Smooth muscle cell (in vitro differentiated cells): ENCODE data around the gene HOXC13. TPM values are rescaled to one million over a fixed set of nuclear protein-coding genes. Genes with fewer than 3 reads are reported as not detected.

Source experiments
- DNase-seq: peaks from one replicate; lab custom pipeline; 2025; ENCODE audit not compliant: unreplicated experiment; lab: John Stamatoyannopoulos, UW
- H2AFZ ChIP-seq: fragments of 200-600 bp; sonication (generic); 2 replicates; pipeline ENCODE4 v1.6.0; 2016; ENCODE audit warnings: antibody characterized with exemption, low read depth, mild to moderate bottlenecking
- H3F3A ChIP-seq: fragments of 200-600 bp; sonication (generic); 2 replicates; pipeline ENCODE4 v1.6.0; 2017; ENCODE audit warnings: antibody characterized with exemption, low read depth
- H3K27ac ChIP-seq: fragments of 200-600 bp; sonication (generic); 2 replicates; pipeline ENCODE4 v1.5.1; 2016; ENCODE audit warnings: low read depth, mild to moderate bottlenecking
- H3K27me3 ChIP-seq: fragments of 200-600 bp; sonication (generic); 2 replicates; pipeline ENCODE4 v1.6.1; 2016; ENCODE audit warnings: low read depth, mild to moderate bottlenecking
- H3K36me3 ChIP-seq: fragments of 200-600 bp; sonication (generic); 2 replicates; pipeline ENCODE4 v1.5.1; 2016; ENCODE audit warnings: low read depth
- H3K4me1 ChIP-seq: fragments of 200-600 bp; sonication (generic); 2 replicates; pipeline ENCODE4 v1.5.1; 2016; ENCODE audit warnings: low read depth
- H3K4me2 ChIP-seq: fragments of 200-600 bp; sonication (generic); 2 replicates; pipeline ENCODE4 v1.6.0; 2016; ENCODE audit warnings: mild to moderate bottlenecking
- H3K4me3 ChIP-seq: fragments of 200-600 bp; sonication (generic); 2 replicates; pipeline ENCODE4 v1.5.1; 2016; ENCODE audit warnings: mild to moderate bottlenecking
- H3K79me2 ChIP-seq: fragments of 200-600 bp; sonication (generic); 2 replicates; pipeline ENCODE4 v1.6.0; 2016; ENCODE audit warnings: low read depth, mild to moderate bottlenecking
- H3K9ac ChIP-seq: fragments of 200-600 bp; sonication (generic); 2 replicates; pipeline ENCODE4 v1.6.0; 2016; ENCODE audit warnings: low read depth
- H3K9me3 ChIP-seq: fragments of 200-600 bp; sonication (generic); replicated peaks from 2 replicates; pipeline ENCODE4 v1.5.1; 2016; ENCODE audit warnings: low read depth
- H4K20me1 ChIP-seq: fragments of 200-600 bp; sonication (generic); 2 replicates; pipeline ENCODE4 v1.6.0; 2016; ENCODE audit warnings: low read depth
- CTCF ChIP-seq: fragments of 200-600 bp; sonication (generic); IDR thresholded peaks from 2 replicates; pipeline ENCODE4 v1.5.1; 2017; ENCODE audit warnings: borderline replicate concordance, mild to moderate bottlenecking, antibody characterized with exemption; ENCODE audit not compliant: insufficient read depth, poor library complexity, severe bottlenecking
- WGBS: methylation state at CpG from one replicate; pipeline ENCODE4 v1.1.7; 2016; ENCODE audit warnings: low lambda C conversion rate; 5-methylcytosine and 5-hydroxymethylcytosine counted together
- polyA plus RNA-seq: library from polyadenylated mRNA; unstranded; fragments of >200 nt; fragmentation: Nextera tagmentation; extraction: Ambion mirVana; gene quantifications from 2 replicates; pipeline ENCODE4 v1.2.1, GENCODE V29; 2016
- total RNA-seq: library from RNA; depleted of rRNA; stranded (reverse); fragments of >200 nt; gene quantifications from 2 replicates; pipeline ENCODE4 v1.2.3, GENCODE V29; 2014

Gene HOXC13
- total and polyA plus RNA-seq, 2 experiments from 2014 or later, result 2.2 to 3.6 TPM

GRCh38 chr12:53950437-53950773, 11.8 kb downstream of the HOXC13 start:
- Histone ChIP-seq H4K20me1 (no peaks in the 10 kb centered on the region), H3K4me2 (no peak overlapping the region), H3K9ac (no peak overlapping the region), H3K79me2 (no peaks in the 10 kb centered on the region), H2AFZ (no peak overlapping the region), H3K4me3 (no peak overlapping the region), H3K4me1 (no peaks in the 10 kb centered on the region), H3K36me3 (no peaks in the 10 kb centered on the region), H3K9me3 (no peaks in the 10 kb centered on the region), H3K27me3 (peaks cover 100% of the 10 kb centered on the region), H3F3A (peaks cover 4% of the 10 kb centered on the region), H3K27ac (no peak overlapping the region)
- no peak for TF ChIP-seq CTCF
- 15% methylated on average over 10 of the region's 10 CpGs for WGBS
- DNase-seq, result no peak

GRCh38 chr12:53950789-53951576, 12.4 kb downstream of the HOXC13 start:
- Histone ChIP-seq H2AFZ (no peak overlapping the region), H3K9me3 (no peaks in the 10 kb centered on the region), H3F3A (peaks cover 4% of the 10 kb centered on the region), H3K36me3 (no peaks in the 10 kb centered on the region), H4K20me1 (no peaks in the 10 kb centered on the region), H3K4me3 (no peak overlapping the region), H3K9ac (no peak overlapping the region), H3K27me3 (peaks cover 100% of the 10 kb centered on the region), H3K4me2 (no peak overlapping the region), H3K4me1 (no peaks in the 10 kb centered on the region), H3K27ac (no peak overlapping the region), H3K79me2 (no peaks in the 10 kb centered on the region)
- 12% methylated on average over 31 of the region's 34 CpGs for WGBS
- no peak for DNase-seq
- no peak for TF ChIP-seq CTCF

GRCh38 chr12:53951577-53952334, 13.1 kb downstream of the HOXC13 start:
- H3K4me3 ChIP-seq, result no peak overlapping the region
- DNase-seq, result no peak
- WGBS, result 14% methylated on average over 46 of the region's 47 CpGs
- no peak overlapping the region for H3K4me2 ChIP-seq
- H3K36me3 ChIP-seq, result no peaks in the 10 kb centered on the region
- H3K79me2 ChIP-seq, result no peaks in the 10 kb centered on the region
- H3K9me3 ChIP-seq, result no peaks in the 10 kb centered on the region
- TF ChIP-seq CTCF, result no peak
- H4K20me1 ChIP-seq, result no peaks in the 10 kb centered on the region
- H2AFZ ChIP-seq, result no peak overlapping the region
- H3K27ac ChIP-seq, result no peak overlapping the region
- H3K9ac ChIP-seq, result no peak overlapping the region
- H3K27me3 ChIP-seq, result peaks cover 100% of the 10 kb centered on the region
- peaks cover 4% of the 10 kb centered on the region for H3F3A ChIP-seq
- no peaks in the 10 kb centered on the region for H3K4me1 ChIP-seq
